Psoas muscle (tissue), 8 donors: ENCODE results near the gene CHST11. TPM values are rescaled to one million over a fixed set of nuclear protein-coding genes. Genes with fewer than 3 reads are reported as not detected.

ENCODE experiments used
- ATAC-seq, 4 donors: fragments of 200-7000 bp; cut with Tn5 transposase; one replicate each; pipeline ENCODE4 v1.9.1; 2020; ENCODE audit warnings: moderate library complexity in 3 of 4, mild to moderate bottlenecking in 2 of 4
- DNase-seq, 2 donors: peaks; one replicate each; pipeline ENCODE4 v3.0.0-alpha.2; 2020
- H3K27ac ChIP-seq: fragments of 200-600 bp; one replicate; pipeline ENCODE4 v1.8.0; 2022
- H3K27me3 ChIP-seq, 3 donors: fragments of 200-600 bp in 1 of 3; one replicate each; pipeline versions ENCODE4 v1.6.1 to v1.8.0; 2013 to 2022; ENCODE audit warnings: low read length in 2 of 3, mild to moderate bottlenecking in 2 of 3, moderate library complexity in 1 of 3; ENCODE audit not compliant: insufficient read depth in 3 of 3
- H3K36me3 ChIP-seq, 2 donors: fragments of 200-600 bp in 1 of 2; one replicate each; pipeline versions ENCODE4 v1.6.1 to v1.8.0; 2013 to 2022; ENCODE audit warnings: low read depth in 1 of 2, mild to moderate bottlenecking in 1 of 2, moderate library complexity in 1 of 2; ENCODE audit not compliant: insufficient read depth in 1 of 2
- H3K4me1 ChIP-seq: fragments of 200-600 bp; one replicate; pipeline ENCODE4 v1.8.0; 2022
- H3K4me3 ChIP-seq: fragments of 200-600 bp; one replicate; pipeline ENCODE4 v1.8.0; 2022; ENCODE audit warnings: mild to moderate bottlenecking
- H3K9me3 ChIP-seq: fragments of 200-600 bp; one replicate; pipeline ENCODE4 v1.8.0; 2022
- WGBS, 3 donors: extraction: QIAGEN DNeasy Blood & Tissue Kit; methylation state at CpG; one replicate each; pipeline versions ENCODE4 v1.1.6 to v1.1.7; 2013; 5-methylcytosine and 5-hydroxymethylcytosine counted together
- intact Hi-C, 2 donors: fragments of 100-400 bp; cut with DNase I; formaldehyde crosslinking; loops; one replicate each; pipeline versions ENCODE4 v1.11.0 to v1.14.2; 2022
- polyA plus RNA-seq, 3 donors: library from polyadenylated mRNA; stranded (reverse); fragments of 200-250 nt; gene quantifications; one replicate each; pipeline ENCODE4 v1.2.3, GENCODE V29; 2013
- total RNA-seq, 4 donors: library from RNA; stranded (reverse); fragmentation: NEBNext Ultra II Directional in 2 of 4; extraction: Animal tissue kit (Norgen Biotek cat#: 25700) in 2 of 4; gene quantifications; one replicate each; pipeline versions ENCODE4 v1.2.1 to v1.2.4, GENCODE V29; 2021 to 2023
- TF ChIP-seq, protein P1 (sequence below): fragments of 200-600 bp; IDR thresholded peaks from one replicate; pipeline ENCODE4 v1.8.0; 2022; ENCODE audit warnings: antibody characterized with exemption
- donor health status: healthy with polysubstance abuse.
- donor health status: DM: no; HTN: no; CAD: no; lungs with moderate emphysema.
- donor health status: Bipolar disorder and iron deficiency.
- donor health status: healthy.
- donor health status: DM: yes; HTN: yes; CAD: no.
- donor health status: DM: no; HTN: no; CAD: no.
- donor health status: DM: no; HTN: no; CAD: no.
- donor health status: DM: yes; HTN: yes; CAD: no.

Gene CHST11
- total and polyA plus RNA-seq, 7 donors: 0.52 to 1.6 (median 1.0) TPM

DNA sequence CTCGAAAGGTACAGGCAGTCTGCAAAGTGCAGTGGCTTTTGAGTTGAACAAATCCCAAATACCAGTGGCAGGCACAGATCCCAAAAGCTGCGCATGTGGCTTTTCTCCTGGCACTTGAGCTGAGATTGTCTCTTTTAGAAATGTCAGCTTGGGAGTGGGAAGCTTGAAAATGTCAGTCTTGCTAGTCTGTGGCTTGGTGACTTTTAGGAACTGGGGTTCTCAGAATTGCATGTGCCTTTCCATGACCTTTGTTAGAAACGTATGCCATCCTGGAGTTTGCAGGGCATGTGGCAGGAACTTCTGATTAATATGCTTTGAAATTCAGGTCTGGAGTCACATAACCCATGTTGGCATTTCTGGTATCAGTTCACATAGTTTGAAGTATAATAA is 182.1 kb downstream of the CHST11 start:
- ATAC-seq (no peak), DNase-seq (no peak)
- Histone ChIP-seq H3K27ac (no peak overlapping the region), H3K9me3 (no peaks in the 10 kb centered on the region), H3K36me3 (no peaks in the 10 kb centered on the region), H3K27me3 (no peaks in the 10 kb centered on the region), H3K4me1 (no peaks in the 10 kb centered on the region), H3K4me3 (no peak overlapping the region)
- intact Hi-C loops: no loop called here
- TF ChIP-seq, protein P1, sequence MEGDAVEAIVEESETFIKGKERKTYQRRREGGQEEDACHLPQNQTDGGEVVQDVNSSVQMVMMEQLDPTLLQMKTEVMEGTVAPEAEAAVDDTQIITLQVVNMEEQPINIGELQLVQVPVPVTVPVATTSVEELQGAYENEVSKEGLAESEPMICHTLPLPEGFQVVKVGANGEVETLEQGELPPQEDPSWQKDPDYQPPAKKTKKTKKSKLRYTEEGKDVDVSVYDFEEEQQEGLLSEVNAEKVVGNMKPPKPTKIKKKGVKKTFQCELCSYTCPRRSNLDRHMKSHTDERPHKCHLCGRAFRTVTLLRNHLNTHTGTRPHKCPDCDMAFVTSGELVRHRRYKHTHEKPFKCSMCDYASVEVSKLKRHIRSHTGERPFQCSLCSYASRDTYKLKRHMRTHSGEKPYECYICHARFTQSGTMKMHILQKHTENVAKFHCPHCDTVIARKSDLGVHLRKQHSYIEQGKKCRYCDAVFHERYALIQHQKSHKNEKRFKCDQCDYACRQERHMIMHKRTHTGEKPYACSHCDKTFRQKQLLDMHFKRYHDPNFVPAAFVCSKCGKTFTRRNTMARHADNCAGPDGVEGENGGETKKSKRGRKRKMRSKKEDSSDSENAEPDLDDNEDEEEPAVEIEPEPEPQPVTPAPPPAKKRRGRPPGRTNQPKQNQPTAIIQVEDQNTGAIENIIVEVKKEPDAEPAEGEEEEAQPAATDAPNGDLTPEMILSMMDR: no peak
- WGBS, 3 donors: 27 to 39% (median 36%) methylated on average over 3 of the region's 3 CpGs

DNA sequence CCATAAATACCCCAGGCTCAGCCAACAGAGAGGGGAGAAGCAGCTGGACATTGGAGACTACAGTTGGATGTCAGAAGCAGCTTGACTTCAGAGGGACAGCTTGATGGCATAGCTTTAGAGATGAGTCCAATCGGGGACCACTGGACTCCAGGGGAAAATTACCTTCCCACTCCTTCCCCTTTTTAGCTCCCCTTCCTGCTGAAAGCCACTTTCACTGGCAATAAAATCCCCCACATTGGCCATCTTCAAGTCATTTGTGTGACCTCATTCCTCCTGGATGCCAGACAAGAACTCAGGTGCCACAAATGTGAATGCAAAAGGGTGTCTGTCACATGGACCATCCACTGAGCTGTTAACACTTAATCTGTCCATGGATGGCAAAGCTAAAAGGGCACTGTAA is 184.2 kb downstream of the CHST11 start:
- Histone ChIP-seq H3K4me3 (no peak overlapping the region), H3K36me3 (no peaks in the 10 kb centered on the region), H3K27me3 (no peaks in the 10 kb centered on the region), H3K27ac (no peak overlapping the region), H3K4me1 (no peaks in the 10 kb centered on the region), H3K9me3 (no peaks in the 10 kb centered on the region)
- 89 to 96% (median 94%) methylated on average over 1 of the region's 1 CpG for WGBS, 3 donors
- no peak for ATAC-seq
- TF ChIP-seq, protein P1: no peak
- intact Hi-C loops: no loop called here
- DNase-seq: no peak

DNA sequence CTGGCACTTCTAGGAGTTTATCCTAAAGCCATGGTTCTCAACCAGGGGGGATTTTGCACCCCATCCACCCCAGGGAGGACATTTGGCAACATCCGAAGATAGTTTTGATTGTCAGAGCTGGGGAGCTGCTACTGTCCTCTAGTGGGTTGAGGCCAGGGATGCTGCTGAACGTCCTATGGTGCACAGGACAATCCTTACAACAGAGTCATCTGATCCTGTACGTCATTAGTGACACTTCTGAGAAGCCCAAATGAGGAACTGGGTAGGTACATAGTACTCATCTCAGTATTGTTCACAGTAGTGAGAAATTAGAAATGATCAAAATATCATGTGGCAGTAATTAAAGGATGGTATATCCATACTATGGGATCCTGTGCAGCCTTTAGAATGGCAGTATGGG is 185.1 kb downstream of the CHST11 start:
- no peaks in the 10 kb centered on the region for H3K4me1 ChIP-seq
- H3K27me3 ChIP-seq: no peaks in the 10 kb centered on the region
- H3K27ac ChIP-seq: no peak overlapping the region
- WGBS, 3 donors: 58 to 75% (median 60%) methylated on average over 3 of the region's 3 CpGs
- no peak for DNase-seq
- no peak overlapping the region for H3K4me3 ChIP-seq
- intact Hi-C loops: no loop called here
- no peaks in the 10 kb centered on the region for H3K36me3 ChIP-seq
- no peaks in the 10 kb centered on the region for H3K9me3 ChIP-seq
- TF ChIP-seq, protein P1: no peak
- no peak for ATAC-seq

DNA sequence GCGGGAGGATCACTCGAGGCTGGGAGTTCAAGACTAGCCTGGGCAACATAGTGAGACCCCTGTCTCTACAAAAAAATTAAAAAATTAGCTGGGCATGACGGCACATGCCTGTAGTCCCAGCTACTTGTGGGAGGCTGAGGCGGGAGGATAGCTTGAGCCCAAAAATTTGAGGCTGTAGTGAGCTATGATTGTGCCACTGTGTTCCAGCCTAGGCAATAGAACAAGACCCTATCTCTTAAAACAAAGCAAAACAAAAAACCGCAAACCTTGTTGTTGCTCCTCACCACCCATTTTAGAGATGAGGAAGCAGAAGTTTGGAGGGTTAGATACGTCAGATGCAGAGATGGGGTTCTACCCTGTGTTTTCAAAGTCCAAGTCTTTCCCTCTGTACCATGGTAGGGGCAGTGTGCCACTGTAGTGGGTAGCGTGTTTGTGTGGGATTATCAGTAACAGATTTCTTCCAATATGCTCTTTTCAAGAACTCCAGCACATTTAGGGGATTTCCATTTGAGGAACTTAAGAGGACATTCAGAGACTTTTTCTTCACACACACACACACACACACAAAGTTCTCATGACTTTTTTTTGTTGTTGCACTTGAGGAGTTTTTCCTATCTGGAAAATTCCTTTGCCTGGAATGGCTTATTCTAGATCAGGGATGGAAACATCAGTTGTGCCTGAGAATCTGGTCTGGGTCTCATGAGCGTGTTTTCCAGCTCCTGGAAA is 186.5 kb downstream of the CHST11 start:
- TF ChIP-seq, protein P1: no peak
- Histone ChIP-seq H3K9me3 (no peaks in the 10 kb centered on the region), H3K27me3 (no peaks in the 10 kb centered on the region), H3K27ac (no peak overlapping the region), H3K4me1 (no peaks in the 10 kb centered on the region), H3K4me3 (no peak overlapping the region), H3K36me3 (no peaks in the 10 kb centered on the region)
- DNase-seq (no peak), ATAC-seq (no peak)
- intact Hi-C loops: no loop called here
- 88 to 92% (median 89%) methylated on average over 8 of the region's 8 CpGs for WGBS, 3 donors
